GM23338 (cell line): ENCODE data around the gene RBM33. TPM values are rescaled to one million over a fixed set of nuclear protein-coding genes. Genes with fewer than 3 reads are reported as not detected.

Source experiments
- polyA plus RNA-seq: library from polyadenylated mRNA; unstranded; fragments of >200 nt; fragmentation: Nextera tagmentation; extraction: Ambion mirVana; gene quantifications from 2 replicates; pipeline ENCODE4 v1.2.1, GENCODE V29; 2016
- total RNA-seq: library from RNA; depleted of rRNA; stranded (reverse); fragments of >200 nt; shearing (Covaris generic); gene quantifications from 2 replicates; pipeline ENCODE4 v1.2.3, GENCODE V29; 2014; rRNA removed

RBM33 gene
- total and polyA plus RNA-seq, 2 experiments from 2014 or later: 47.7 to 94.7 TPM

Other genes with a start within 250 kb of the RBM33 start
- gene EN2, start 186.5 kb upstream of the RBM33 start, total RNA-seq: not detected in 2 replicates
- not detected in 2 replicates for gene EN2, start 186.5 kb upstream of the RBM33 start, polyA plus RNA-seq
- gene CNPY1, start 98.1 kb upstream of the RBM33 start, total RNA-seq: 0.31 TPM in 1 of 2 replicates, not detected in the other
- gene CNPY1, start 98.1 kb upstream of the RBM33 start, polyA plus RNA-seq: not detected in 2 replicates
- not detected in 2 replicates for gene SHH, start 167.8 kb downstream of the RBM33 start, total RNA-seq
- gene SHH, start 167.8 kb downstream of the RBM33 start, polyA plus RNA-seq: not detected in 2 replicates